Esophagus squamous epithelium (tissue), 4 donors: ENCODE measurements around the gene RNF144A.

ENCODE experiments used
- POLR2A ChIP-seq, 4 donors: fragments of 450-650 bp; IDR thresholded peaks; one replicate each; pipeline ENCODE4 v1.6.1; 2017; ENCODE audit warnings: antibody characterized with exemption in 4 of 4, mild to moderate bottlenecking in 4 of 4, moderate library complexity in 3 of 4
- TF ChIP-seq, protein P1 (sequence below), 6 experiments: fragments of 450-650 bp in 4 of 6; fragments of 200-600 bp in 2 of 6; sonication (generic) in 2 of 6; IDR thresholded peaks; one replicate each; pipeline ENCODE4 v1.5.1; 2016 to 2019; ENCODE audit warnings: antibody characterized with exemption in 6 of 6, mild to moderate bottlenecking in 4 of 6, moderate library complexity in 4 of 6

DNA sequence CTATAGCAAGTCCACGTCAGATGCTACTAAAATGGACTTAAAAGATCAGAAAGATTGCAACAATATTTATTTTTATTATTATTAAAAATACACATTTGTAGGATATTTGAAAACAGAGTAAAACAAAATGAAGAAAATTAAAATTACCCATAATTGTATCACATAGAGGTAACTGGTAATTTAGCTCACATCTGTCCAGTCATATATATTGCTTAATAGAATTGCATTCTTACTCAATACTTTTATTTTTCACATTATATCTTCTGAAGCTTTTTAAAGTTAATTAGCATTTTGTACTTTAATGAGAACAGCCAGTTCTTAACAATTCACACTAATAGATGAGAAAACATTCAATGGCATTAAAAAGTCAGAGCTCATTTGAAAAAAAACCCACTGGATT is 11.5 kb upstream of the RNF144A start:
- TF ChIP-seq, protein P1, sequence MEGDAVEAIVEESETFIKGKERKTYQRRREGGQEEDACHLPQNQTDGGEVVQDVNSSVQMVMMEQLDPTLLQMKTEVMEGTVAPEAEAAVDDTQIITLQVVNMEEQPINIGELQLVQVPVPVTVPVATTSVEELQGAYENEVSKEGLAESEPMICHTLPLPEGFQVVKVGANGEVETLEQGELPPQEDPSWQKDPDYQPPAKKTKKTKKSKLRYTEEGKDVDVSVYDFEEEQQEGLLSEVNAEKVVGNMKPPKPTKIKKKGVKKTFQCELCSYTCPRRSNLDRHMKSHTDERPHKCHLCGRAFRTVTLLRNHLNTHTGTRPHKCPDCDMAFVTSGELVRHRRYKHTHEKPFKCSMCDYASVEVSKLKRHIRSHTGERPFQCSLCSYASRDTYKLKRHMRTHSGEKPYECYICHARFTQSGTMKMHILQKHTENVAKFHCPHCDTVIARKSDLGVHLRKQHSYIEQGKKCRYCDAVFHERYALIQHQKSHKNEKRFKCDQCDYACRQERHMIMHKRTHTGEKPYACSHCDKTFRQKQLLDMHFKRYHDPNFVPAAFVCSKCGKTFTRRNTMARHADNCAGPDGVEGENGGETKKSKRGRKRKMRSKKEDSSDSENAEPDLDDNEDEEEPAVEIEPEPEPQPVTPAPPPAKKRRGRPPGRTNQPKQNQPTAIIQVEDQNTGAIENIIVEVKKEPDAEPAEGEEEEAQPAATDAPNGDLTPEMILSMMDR (IDR thresholded peaks at IDR 0.05) = no peak
- TF ChIP-seq POLR2A (IDR thresholded peaks at IDR 0.05) = no peak
